Stimulated activated CD4-positive, alpha-beta T cell treated with anti-CD3 and anti-CD28 coated beads, Interleukin-12 subunit alpha, Interleukin-12 subunit beta, amount 100 ng/mL, for 4 hours (primary cell): Measurements from ENCODE around the gene PDE9A.
A peak's percentile ranks its signal among the peaks of the same experiment; 100 is the strongest.
"Not testable (repeated sequence)": the region's sequence is repeated elsewhere in the genome, so short reads cannot be mapped to it uniquely, and the experiment has no call there.

ENCODE experiments used
- DNase-seq: peaks from one replicate; pipeline ENCODE4 v3.0.0-alpha.2; 2020

Gene PDE9A

GRCh38 chr21:42653231-42654061 is at the start of gene PDE9A:
Gene PDE9A, plus strand, starts transcription at chr21:42653621. Its CDS starts 194 bp downstream, at chr21:42653815.
- DNase-seq = peak; percentile 38

GRCh38 chr21:42607102-42607501 is 46.3 kb upstream of the PDE9A start:
- no peak for DNase-seq

- no peak for DNase-seq
Observed at GRCh38 chr21:42607525-42608102, 45.8 kb upstream of the PDE9A start.

GRCh38 chr21:42608446-42608845 is 45.0 kb upstream of the PDE9A start:
- no peak for DNase-seq

- no peak for DNase-seq
Observed at GRCh38 chr21:42609811-42610210, 43.6 kb upstream of the PDE9A start.

GRCh38 chr21:42611852-42612251 is 41.6 kb upstream of the PDE9A start:
- no peak for DNase-seq

GRCh38 chr21:42612390-42612789 is 41.0 kb upstream of the PDE9A start:
- no peak for DNase-seq

- DNase-seq = no peak
Observed at GRCh38 chr21:42613756-42614155, 39.7 kb upstream of the PDE9A start.

GRCh38 chr21:42614396-42614795 is 39.0 kb upstream of the PDE9A start:
- peak; percentile 19 for DNase-seq

GRCh38 chr21:42614811-42615351 is 38.5 kb upstream of the PDE9A start:
- peak; percentile 25 for DNase-seq

GRCh38 chr21:42615377-42615776 is 38.0 kb upstream of the PDE9A start:
- DNase-seq = not testable (repeated sequence)

- no peak for DNase-seq
Observed at GRCh38 chr21:42615924-42616323, 37.5 kb upstream of the PDE9A start.

- peak; percentile 12 for DNase-seq
Observed at GRCh38 chr21:42616446-42616845, 37.0 kb upstream of the PDE9A start.

GRCh38 chr21:42616941-42617340 is 36.5 kb upstream of the PDE9A start:
- no peak for DNase-seq

- DNase-seq = no peak
Observed at GRCh38 chr21:42617486-42617885, 35.9 kb upstream of the PDE9A start.

- DNase-seq = no peak
Observed at GRCh38 chr21:42618707-42619102, 34.7 kb upstream of the PDE9A start.

GRCh38 chr21:42619166-42619565 is 34.3 kb upstream of the PDE9A start:
- no peak for DNase-seq

- DNase-seq = no peak
Observed at GRCh38 chr21:42619841-42620240, 33.6 kb upstream of the PDE9A start.

GRCh38 chr21:42621166-42621818 is 32.1 kb upstream of the PDE9A start:
- no peak for DNase-seq

- no peak for DNase-seq
Observed at GRCh38 chr21:42621819-42622177, 31.6 kb upstream of the PDE9A start.

- DNase-seq = no peak
Observed at GRCh38 chr21:42622284-42622683, 31.1 kb upstream of the PDE9A start.

- DNase-seq = no peak
Observed at GRCh38 chr21:42623694-42624093, 29.7 kb upstream of the PDE9A start.

GRCh38 chr21:42624095-42624790 is 29.2 kb upstream of the PDE9A start:
- DNase-seq = no peak
